Measurements from ENCODE around the gene DDB1. TPM values are rescaled to one million over a fixed set of nuclear protein-coding genes. Genes with fewer than 3 reads are reported as not detected.
"Not testable (repeated sequence)": the region's sequence is repeated elsewhere in the genome, so short reads cannot be mapped to it uniquely, and the experiment has no call there.

The DDB1 gene
- total RNA-seq, 2 donors from 2014 or later, result 154 to 189 TPM

DNA sequence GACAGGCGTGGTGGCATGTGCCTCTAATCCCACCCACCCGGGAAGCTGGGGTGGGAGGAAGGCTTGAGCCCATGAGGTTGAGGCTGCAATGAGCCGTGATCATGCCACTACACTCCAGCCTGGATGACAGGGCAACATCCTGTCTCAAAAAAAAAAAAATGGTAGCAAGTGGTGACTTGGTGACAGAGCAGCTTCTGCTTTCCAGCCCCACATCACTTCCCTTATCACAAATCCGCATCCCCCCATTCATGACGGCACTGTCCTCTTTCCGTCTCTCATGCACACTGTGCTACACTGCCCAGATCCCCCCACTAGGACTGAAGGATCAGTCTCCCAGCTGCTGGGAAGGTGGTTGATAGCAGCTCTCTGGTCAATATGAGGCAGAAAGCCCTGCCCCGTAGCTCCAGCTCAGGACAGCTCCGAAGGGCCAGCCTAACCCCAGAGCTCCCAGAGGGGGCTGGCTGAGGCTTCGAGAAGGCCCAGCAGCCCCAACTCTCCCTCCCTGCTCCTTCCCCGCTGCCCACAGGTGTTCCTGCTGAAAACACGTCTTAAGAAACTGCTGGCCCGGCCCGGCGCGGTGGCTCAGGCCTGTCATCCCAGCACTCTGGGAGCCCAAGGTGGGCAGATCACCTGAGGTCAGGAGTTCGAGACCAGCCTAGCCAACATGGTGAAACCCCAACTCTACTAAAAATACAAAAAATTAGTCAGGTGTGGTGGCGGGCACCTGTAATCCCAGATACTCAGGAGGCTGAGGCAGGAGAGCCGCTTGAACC, 76.0 kb downstream of the DDB1 start:
- no peaks in the 10 kb centered on the region for H3K9me3 ChIP-seq
- DNase-seq, result no peak
- intact Hi-C loops (cut with DNase I), result loop anchor here (10.0 kb wide), 1 partner anchor 128 kb away; no protein-coding TSS in a partner anchor
- no peak overlapping the region for H3K27ac ChIP-seq
- no peak overlapping the region for H3K4me3 ChIP-seq
- no peaks in the 10 kb centered on the region for H3K36me3 ChIP-seq
- no peaks in the 10 kb centered on the region for H3K27me3 ChIP-seq
- H3K9ac ChIP-seq (ENCODE audit: low read depth in 2 of 2, low read length in 2 of 2), result no peak overlapping the region
- H3K4me1 ChIP-seq, result no peaks in the 10 kb centered on the region
- no peak for TF ChIP-seq CTCF (IDR thresholded peaks at IDR 0.05)

GRCh38 chr11:61254403-61255025, 78.4 kb downstream of the DDB1 start:
- no peak overlapping the region for H3K4me3 ChIP-seq
- H3K27ac ChIP-seq, result no peak overlapping the region
- peak; percentile 84 for TF ChIP-seq CTCF (IDR thresholded peaks at IDR 0.05)
- no peak overlapping the region for H3K9ac ChIP-seq (ENCODE audit: low read depth in 2 of 2, low read length in 2 of 2)
- intact Hi-C loops (cut with DNase I), result loop anchor here (10.0 kb wide), 1 partner anchor 130 kb away; no protein-coding TSS in a partner anchor
- no peaks in the 10 kb centered on the region for H3K9me3 ChIP-seq
- no peaks in the 10 kb centered on the region for H3K36me3 ChIP-seq
- no peaks in the 10 kb centered on the region for H3K27me3 ChIP-seq
- peak; percentile 68 for DNase-seq
- H3K4me1 ChIP-seq, result no peaks in the 10 kb centered on the region

DNA sequence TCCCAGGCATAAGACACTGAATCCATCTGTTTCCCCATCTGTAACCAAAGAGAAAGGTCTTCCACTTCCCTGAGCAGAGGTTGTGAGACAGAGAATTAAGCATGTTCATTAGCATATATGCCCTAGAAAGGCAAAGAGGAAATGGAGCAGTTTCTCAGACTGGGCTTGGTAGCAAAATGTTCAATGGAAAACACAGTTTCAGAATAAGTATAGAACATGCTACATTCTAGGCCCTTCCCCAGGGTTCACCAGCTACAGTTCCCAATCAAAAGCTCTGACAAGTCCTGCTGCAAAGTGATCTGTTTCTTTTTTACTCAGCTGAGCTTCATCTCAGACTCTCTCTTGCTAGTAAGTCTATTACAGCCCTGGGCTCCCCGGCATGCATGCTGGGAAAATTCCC, 80.6 kb downstream of the DDB1 start:
- H3K27me3 ChIP-seq; H3K9ac ChIP-seq (ENCODE audit: low read depth in 2 of 2, low read length in 2 of 2); DNase-seq; H3K36me3 ChIP-seq; H3K4me1 ChIP-seq; H3K4me3 ChIP-seq; H3K27ac ChIP-seq; H3K9me3 ChIP-seq: not testable (repeated sequence)
- intact Hi-C loops (cut with DNase I), result loop anchor here (10.0 kb wide), 1 partner anchor 132 kb away; no protein-coding TSS in a partner anchor

- not testable (repeated sequence) for H3K9ac ChIP-seq (ENCODE audit: low read depth in 2 of 2, low read length in 2 of 2); H3K4me3 ChIP-seq; H3K4me1 ChIP-seq; DNase-seq; H3K36me3 ChIP-seq; H3K9me3 ChIP-seq; H3K27me3 ChIP-seq; H3K27ac ChIP-seq
- intact Hi-C loops (cut with DNase I), result loop anchor here (10.0 kb wide), 1 partner anchor 134 kb away; no protein-coding TSS in a partner anchor
Observed at GRCh38 chr11:61250796-61251765, 81.8 kb downstream of the DDB1 start.

Other genes with a start within 250 kb of the DDB1 start
- gene CD5, start 230.6 kb downstream of the DDB1 start, total RNA-seq, result 1 to 10 TPM; 2.1 to 2.4 TPM
- 10 to 100 TPM; 26.8 to 35.4 TPM for gene VPS37C, start 171.7 kb downstream of the DDB1 start, total RNA-seq
- under 1 TPM in 1 of 2 donors, not detected in 1; 0.35 TPM for gene PGA3, start 129.6 kb downstream of the DDB1 start, total RNA-seq
- gene PGA4, start 110.8 kb downstream of the DDB1 start, total RNA-seq, result not detected
- gene PGA5, start 91.9 kb downstream of the DDB1 start, total RNA-seq, result not detected
- gene VWCE, start 37.8 kb downstream of the DDB1 start, total RNA-seq, result under 1 TPM; 0.37 to 0.58 TPM
- gene TKFC, start 123 bp upstream of the DDB1 start, total RNA-seq, result 10 to 100 TPM; 50.0 to 81.3 TPM
- gene CYB561A3, start 28.8 kb upstream of the DDB1 start, total RNA-seq, result 10 to 100 TPM; 64.2 to 88.5 TPM
- 10 to 100 TPM; 27.4 to 37.7 TPM for gene TMEM138, start 29.3 kb upstream of the DDB1 start, total RNA-seq
- 10 to 100 TPM in 1 of 2 donors, 1 to 10 TPM in 1; 9.0 to 10.3 TPM for gene TMEM216, start 59.5 kb upstream of the DDB1 start, total RNA-seq
- 10 to 100 TPM; 56.2 to 65.8 TPM for gene CPSF7, start 96.9 kb upstream of the DDB1 start, total RNA-seq
- gene SDHAF2, start 97.0 kb upstream of the DDB1 start, total RNA-seq, result 10 to 100 TPM; 38.3 to 38.5 TPM
- gene LRRC10B, start 175.6 kb upstream of the DDB1 start, total RNA-seq, result 1 to 10 TPM in 1 of 2 donors, under 1 TPM in 1; 0.54 to 1.3 TPM
- gene SYT7, start 248.0 kb upstream of the DDB1 start, total RNA-seq, result 10 to 100 TPM in 1 of 2 donors, 1 to 10 TPM in 1; 8.5 to 28.4 TPM